T-cell (primary cell): ENCODE results near the gene PGGT1B. TPM values are rescaled to one million over a fixed set of nuclear protein-coding genes. Genes with fewer than 3 reads are reported as not detected.
A peak's percentile ranks its signal among the peaks of the same experiment; 100 is the strongest.

Experiments
- ATAC-seq, 4 experiments: fragments of 200-7000 bp in 3 of 4; fragments of 150-1000 bp in 1 of 4; cut with Tn5 transposase; replicated peaks in 1 of 4; 1 replicate in 3 of 4; 2 replicates in 1 of 4; pipeline ENCODE4 v1.10.0; 2021; ENCODE audit warnings: moderate library complexity in 3 of 4, mild to moderate bottlenecking in 2 of 4, moderate number of reproducible peaks in 1 of 4
- CTCF ChIA-PET, 2 donors: fragments of 300-600 bp; sonication (Branson Sonifier 250); formaldehyde crosslinking; loops; one replicate each; lab custom pipeline; 2022; ENCODE audit warnings: antibody characterized with exemption in 2 of 2; lab: Charles Lee
- POLR2A ChIA-PET, 2 donors: fragments of 300-600 bp; sonication (Branson Sonifier 250); formaldehyde crosslinking; loops; one replicate each; lab custom pipeline; 2022; ENCODE audit warnings: antibody characterized with exemption in 2 of 2; lab: Charles Lee
- DNase-seq, 35 experiments: peaks; one replicate each; pipeline versions ENCODE4 v3.0.0 to v3.0.0-alpha.2; 2013 to 2023
- H3K27ac ChIP-seq: one replicate; pipeline ENCODE4 v1.5.1; 2013; ENCODE audit warnings: low read length
- H3K27me3 ChIP-seq, 2 experiments: replicated peaks in 1 of 2; 1 replicate in 1 of 2; 2 replicates in 1 of 2; pipeline versions ENCODE4 v1.6.1 to v1.7.0; 2013; ENCODE audit warnings: low read length in 1 of 2, mixed read lengths in 1 of 2; ENCODE audit not compliant: control insufficient read depth in 2 of 2, insufficient read depth in 2 of 2; ENCODE audit errors: extremely low read depth in 1 of 2
- H3K36me3 ChIP-seq, 2 donors: 1 replicate in 1 of 2; 2 replicates in 1 of 2; pipeline versions ENCODE4 v1.6.1 to v1.7.0; 2013; ENCODE audit warnings: low read length in 1 of 2; ENCODE audit not compliant: control insufficient read depth in 2 of 2, insufficient read depth in 1 of 2; ENCODE audit errors: extremely low read depth in 1 of 2
- H3K4me1 ChIP-seq, 2 experiments: 1 replicate in 1 of 2; 2 replicates in 1 of 2; pipeline versions ENCODE4 v1.6.1 to v1.7.0; 2013; ENCODE audit warnings: low read length in 2 of 2, mixed read lengths in 1 of 2; ENCODE audit not compliant: insufficient read depth in 2 of 2, control insufficient read depth in 1 of 2; ENCODE audit errors: extremely low read depth in 1 of 2
- H3K4me3 ChIP-seq, 2 donors: 1 replicate in 1 of 2; 2 replicates in 1 of 2; pipeline versions ENCODE4 v1.5.1 to v1.7.0; 2013; ENCODE audit warnings: mild to moderate bottlenecking in 2 of 2, low read length in 1 of 2, moderate library complexity in 1 of 2; ENCODE audit not compliant: control insufficient read depth in 1 of 2; ENCODE audit errors: extremely low read depth in 1 of 2
- H3K9me3 ChIP-seq: 2 replicates; pipeline ENCODE4 v1.7.0; 2013
- H3K27ac Mint-ChIP-seq, 2 donors: one replicate each; pipeline ENCODE4 v1.8.0; 2020 to 2021; ENCODE audit warnings: mild to moderate bottlenecking in 2 of 2, mixed read lengths in 2 of 2
- H3K27me3 Mint-ChIP-seq, 2 donors: one replicate each; pipeline ENCODE4 v1.8.0; 2021 to 2022; ENCODE audit warnings: mixed read lengths in 2 of 2
- H3K36me3 Mint-ChIP-seq: one replicate; pipeline ENCODE4 v1.8.0; 2021; ENCODE audit warnings: mixed read lengths
- H3K4me1 Mint-ChIP-seq, 3 donors: one replicate each; pipeline ENCODE4 v1.8.0; 2020 to 2022; ENCODE audit warnings: mixed read lengths in 3 of 3, mild to moderate bottlenecking in 1 of 3
- H3K4me3 Mint-ChIP-seq, 3 donors: one replicate each; pipeline ENCODE4 v1.8.0; 2020 to 2022; ENCODE audit warnings: mild to moderate bottlenecking in 3 of 3, mixed read lengths in 3 of 3, moderate library complexity in 3 of 3
- H3K9me3 Mint-ChIP-seq, 3 donors: one replicate each; pipeline ENCODE4 v1.8.0; 2020 to 2022; ENCODE audit warnings: mixed read lengths in 3 of 3
- WGBS: methylation state at CpG from one replicate; pipeline ENCODE4 v1.1.5; 2013; ENCODE audit warnings: missing lambda C conversion rate; ENCODE audit not compliant: insufficient coverage; 5-methylcytosine and 5-hydroxymethylcytosine counted together
- total RNA-seq, 35 experiments: library from RNA in 6 of 35; stranded (reverse) in 6 of 35; fragments of 120-200 nt in 1 of 35; gene quantifications; one replicate each; pipeline versions ENCODE4 v1.2.1 to v1.2.4 and lab custom pipeline; 2013 to 2026

The PGGT1B gene
- total RNA-seq, 5 donors from 2014 or later (not counting 1 experiment from before 2014, with no cell fraction given) = 35.0 to 45.6 (median 36.0) TPM

DNA sequence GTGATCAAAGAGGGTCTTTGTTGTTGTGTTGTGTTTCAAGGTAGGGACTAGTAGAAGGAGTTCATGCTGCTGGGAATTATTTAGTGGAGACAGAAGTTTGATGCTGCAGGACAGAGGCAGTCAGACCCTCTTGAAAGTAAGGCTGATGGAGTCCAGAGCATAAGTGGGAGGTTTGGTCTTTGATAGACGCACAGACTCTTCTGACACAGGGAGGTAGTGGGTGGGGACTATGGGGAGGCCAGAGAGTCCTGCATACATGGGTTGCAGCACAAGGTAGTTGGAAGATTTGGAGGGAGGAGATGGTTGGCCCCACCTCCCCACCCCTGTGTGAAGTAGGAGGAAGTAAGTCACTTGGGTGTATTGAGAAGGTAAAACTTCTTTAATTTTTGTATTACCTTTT is 36.1 kb upstream of the PGGT1B start:
- POLR2A ChIA-PET = interaction anchor here in 1 of 2 donors (0.7 kb wide), 1 partner anchor 328 kb away, joined by 3 read pairs; no protein-coding TSS in a partner anchor
- Histone ChIP-seq H3K4me3 (no peak overlapping the region), H3K27ac (no peak overlapping the region), H3K9me3 (no peaks in the 10 kb centered on the region), H3K27me3 (peaks cover 0 to 3% of the 10 kb centered on the region in 2 experiments), H3K4me1 (peaks cover 3 to 7% of the 10 kb centered on the region in 2 experiments), H3K36me3 (no peaks in the 10 kb centered on the region)
- no peaks in the 10 kb centered on the region for H3K36me3 Mint-ChIP-seq
- CTCF ChIA-PET = no interaction called here
- ATAC-seq (no peak), DNase-seq (peak in 1 of 35 experiments; percentile 5)
- H3K9me3 Mint-ChIP-seq = no peaks in the 10 kb centered on the region
- WGBS = no CpG with 5 or more reads among the region's 1 CpG
- no peak overlapping the region for H3K27ac Mint-ChIP-seq
- H3K27me3 Mint-ChIP-seq = peaks cover 3 to 5% of the 10 kb centered on the region in 2 donors
- H3K4me3 Mint-ChIP-seq = no peak overlapping the region
- peaks cover 9 to 20% (median 15%) of the 10 kb centered on the region in 3 donors for H3K4me1 Mint-ChIP-seq

DNA sequence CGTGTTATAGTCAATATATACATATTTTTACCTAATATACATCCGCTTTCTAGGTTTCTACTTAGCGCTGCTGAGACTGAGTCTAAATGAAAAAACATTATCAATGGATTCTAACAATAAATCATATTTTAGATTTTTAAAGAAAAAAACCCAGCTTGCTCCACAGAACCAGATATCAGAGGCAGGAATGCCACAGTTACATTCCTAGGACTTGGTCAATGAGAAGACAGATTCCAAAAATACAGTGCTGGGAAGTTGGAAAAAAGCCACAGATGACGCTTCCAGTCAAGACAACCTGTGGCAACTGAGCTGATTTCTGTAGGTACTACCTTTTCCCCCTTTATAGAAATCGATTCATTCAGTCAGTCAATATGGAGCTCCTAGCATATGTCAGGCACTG is 34.4 kb upstream of the PGGT1B start:
- H3K27me3 Mint-ChIP-seq = no peaks in the 10 kb centered on the region
- H3K36me3 Mint-ChIP-seq = peaks cover 3% of the 10 kb centered on the region
- peaks cover 9 to 20% (median 15%) of the 10 kb centered on the region in 3 donors for H3K4me1 Mint-ChIP-seq
- peaks cover 3 to 7% of the 10 kb centered on the region in 2 experiments for H3K4me1 ChIP-seq
- H3K4me3 Mint-ChIP-seq = peak overlapping the region; percentile 48 to 76 (median 55)
- H3K27ac Mint-ChIP-seq = no peak overlapping the region
- no peak overlapping the region for H3K27ac ChIP-seq
- WGBS = no CpG with 5 or more reads among the region's 5 CpGs
- no peaks in the 10 kb centered on the region for H3K36me3 ChIP-seq
- DNase-seq = no peak
- no peaks in the 10 kb centered on the region for H3K9me3 ChIP-seq
- ATAC-seq = no peak
- H3K27me3 ChIP-seq = no peaks in the 10 kb centered on the region
- CTCF ChIA-PET = interaction anchor here in 1 of 2 donors (0.5 to 0.9 kb wide), 2 partner anchors 11 to 126 kb away, joined by 3 read pairs; no protein-coding TSS in a partner anchor
- peaks cover 3 to 5% (median 4%) of the 10 kb centered on the region in 3 donors for H3K9me3 Mint-ChIP-seq
- POLR2A ChIA-PET = no interaction called here
- H3K4me3 ChIP-seq = peak overlapping the region in 1 of 2 donors; percentile 27

DNA sequence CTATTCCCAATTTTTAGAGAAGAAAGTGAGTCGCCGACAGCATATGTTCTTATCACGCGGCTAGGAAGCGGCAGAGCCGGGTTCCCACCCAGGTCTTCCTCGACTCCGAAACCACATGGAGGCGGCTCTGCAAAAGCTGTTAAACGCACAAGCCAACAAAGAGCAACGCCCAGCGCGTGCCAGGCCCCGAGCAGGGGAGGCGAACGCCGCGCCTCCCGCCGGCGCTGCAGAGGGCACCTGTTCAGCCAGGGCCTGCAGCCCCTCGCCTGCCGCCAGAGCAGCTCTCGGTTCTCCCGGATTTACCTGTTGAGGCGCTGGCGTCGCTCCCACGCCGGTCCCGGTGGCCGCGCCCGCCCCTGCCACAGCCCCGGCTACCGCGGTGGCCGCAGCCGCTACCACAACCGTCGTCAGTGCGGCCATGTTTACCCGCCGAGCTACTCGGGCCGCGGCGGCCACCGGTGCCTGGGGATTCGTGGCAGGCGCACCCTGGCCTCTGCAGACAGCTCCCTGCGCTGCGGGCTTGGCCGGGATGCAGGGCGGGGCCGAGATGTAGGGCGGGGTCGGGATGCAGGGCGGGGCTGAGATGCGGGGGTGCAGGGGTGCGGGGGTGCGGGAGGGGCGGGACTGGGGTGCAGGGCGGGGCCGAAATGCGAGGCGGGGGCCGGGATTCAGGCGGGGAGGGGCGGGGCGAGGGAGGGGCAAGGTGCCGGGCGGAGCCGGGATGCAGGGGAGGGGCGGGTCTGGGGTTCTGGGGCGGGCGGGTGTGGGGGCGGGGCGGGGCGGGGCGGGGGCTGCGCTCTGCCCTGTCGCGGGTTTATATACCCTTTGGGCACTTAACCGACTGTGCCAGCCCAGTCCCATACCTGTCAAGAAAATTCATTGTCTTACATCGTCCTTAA is 33.7 kb upstream of the PGGT1B start, which contains the start of gene CCDC112:
Gene CCDC112 (minus strand): TSS at position 531 of the 899 bp plus-strand sequence. CDS start 111 bp downstream, at position 420.
- Mint-ChIP-seq H3K27me3 (no peaks in the 10 kb centered on the region), H3K36me3 (peaks cover 9% of the 10 kb centered on the region)

DNA sequence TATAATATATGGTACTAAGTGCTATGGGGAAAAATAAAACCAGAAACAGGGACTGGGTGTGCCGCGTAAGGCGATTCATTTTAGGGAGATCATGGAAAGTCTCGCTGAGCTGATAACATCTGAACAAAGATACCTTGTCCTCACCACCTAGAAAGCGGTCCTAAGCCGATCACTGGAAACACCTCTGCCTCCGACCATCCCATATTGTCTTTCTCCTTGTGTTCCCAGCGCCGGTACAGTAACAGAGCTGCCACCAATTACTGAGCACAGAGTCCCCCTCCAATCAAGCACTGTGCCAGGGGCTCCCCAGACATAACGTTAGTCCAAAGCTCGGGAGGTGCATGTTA is 33.1 kb upstream of the PGGT1B start:
- Histone ChIP-seq H3K4me1 (peaks cover 3 to 7% of the 10 kb centered on the region in 2 experiments), H3K27me3 (no peaks in the 10 kb centered on the region), H3K27ac (no peak overlapping the region), H3K4me3 (peak overlapping the region; percentile 54 to 68), H3K9me3 (no peaks in the 10 kb centered on the region), H3K36me3 (no peaks in the 10 kb centered on the region)
- Mint-ChIP-seq H3K27ac (peak overlapping the region in 1 of 2 donors; percentile 74), H3K9me3 (peaks cover 6 to 9% (median 6%) of the 10 kb centered on the region in 3 donors), H3K4me3 (peak overlapping the region; percentile 76 to 85 (median 78)), H3K27me3 (no peaks in the 10 kb centered on the region), H3K36me3 (peaks cover 9% of the 10 kb centered on the region), H3K4me1 (peaks cover 9 to 20% (median 15%) of the 10 kb centered on the region in 3 donors)
- POLR2A ChIA-PET = interaction anchor here in 1 of 2 donors (0.5 kb wide), 1 partner anchor 306 kb away, joined by 4 read pairs; no protein-coding TSS in a partner anchor
- ATAC-seq = peak in 1 of 4 experiments; percentile 7
- 25% methylated on average over 5 of the region's 11 CpGs for WGBS
- CTCF ChIA-PET = interaction anchor here (0.7 to 1.2 kb wide), 4 partner anchors 14 to 545 kb away, joined by 3 to 5 read pairs (median 4); partner anchors contain the start of gene ATG12 (in 1 of the 2)
- no peak for DNase-seq

More for the DNA sequence above, 33.7 kb upstream of the PGGT1B start, which contains the start of gene CCDC112:
- Histone ChIP-seq H3K27ac (no peak within 1 kb of the TSS), H3K9me3 (no peaks in the 10 kb centered on the region), H3K36me3 (no peaks in the 10 kb centered on the region), H3K4me3 (peak within 1 kb of the TSS; percentile 54 to 68), H3K4me1 (peaks cover 3 to 7% of the 10 kb centered on the region in 2 experiments), H3K27me3 (no peaks in the 10 kb centered on the region)
- ChIA-PET CTCF (interaction anchor here (0.5 to 1.2 kb wide), 6 partner anchors 11 to 545 kb away, joined by 3 to 4 read pairs (median 3); partner anchors contain the start of gene ATG12 (in 1 of the 2)), POLR2A (interaction anchor here (0.5 to 0.6 kb wide), 3 partner anchors 9 to 305 kb away, joined by 3 to 7 read pairs (median 4); no protein-coding TSS in a partner anchor)
- Mint-ChIP-seq H3K4me3 (peak within 1 kb of the TSS; percentile 76 to 85 (median 78)), H3K9me3 (peaks cover 4 to 9% (median 6%) of the 10 kb centered on the region in 3 donors), H3K4me1 (peaks cover 9 to 20% (median 15%) of the 10 kb centered on the region in 3 donors), H3K27ac (peak within 1 kb of the TSS in 1 of 2 donors; percentile 74)
- DNase-seq (peak; percentile 33 to 82 (median 63)), ATAC-seq (peak; percentile 78 to 88 (median 82))
- under 1% methylated on average over 51 of the region's 86 CpGs for WGBS

DNA sequence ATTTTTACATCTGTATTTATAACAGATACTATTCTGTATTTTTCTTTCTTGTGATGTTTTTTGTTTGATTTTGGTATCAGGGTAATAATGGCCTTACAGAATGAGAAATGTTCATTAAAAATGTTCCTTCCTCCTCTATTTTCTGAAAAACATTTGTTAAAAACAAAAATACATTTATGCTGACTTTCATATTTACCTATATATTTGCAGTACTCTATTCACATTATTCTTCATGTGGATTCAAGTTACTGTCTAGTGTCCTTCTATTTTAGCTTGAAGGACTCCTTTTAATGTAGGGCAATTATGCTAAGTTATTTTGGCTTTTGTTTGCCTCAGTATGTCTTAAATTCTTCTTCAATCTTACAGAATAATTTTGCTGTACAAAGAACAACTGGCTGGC is 28.7 kb upstream of the PGGT1B start:
- Histone ChIP-seq H3K36me3 (no peaks in the 10 kb centered on the region), H3K27me3 (no peaks in the 10 kb centered on the region), H3K9me3 (no peaks in the 10 kb centered on the region), H3K4me3 (no peak overlapping the region), H3K4me1 (peaks cover 3 to 7% of the 10 kb centered on the region in 2 experiments), H3K27ac (no peak overlapping the region)
- Mint-ChIP-seq H3K4me3 (no peak overlapping the region), H3K27ac (no peak overlapping the region), H3K27me3 (no peaks in the 10 kb centered on the region), H3K4me1 (peaks cover 9 to 15% (median 14%) of the 10 kb centered on the region in 3 donors), H3K9me3 (peaks cover 6 to 9% (median 6%) of the 10 kb centered on the region in 3 donors), H3K36me3 (peaks cover 9% of the 10 kb centered on the region)
- DNase-seq = no peak
- POLR2A ChIA-PET = no interaction called here
- CTCF ChIA-PET = no interaction called here
- ATAC-seq = no peak

DNA sequence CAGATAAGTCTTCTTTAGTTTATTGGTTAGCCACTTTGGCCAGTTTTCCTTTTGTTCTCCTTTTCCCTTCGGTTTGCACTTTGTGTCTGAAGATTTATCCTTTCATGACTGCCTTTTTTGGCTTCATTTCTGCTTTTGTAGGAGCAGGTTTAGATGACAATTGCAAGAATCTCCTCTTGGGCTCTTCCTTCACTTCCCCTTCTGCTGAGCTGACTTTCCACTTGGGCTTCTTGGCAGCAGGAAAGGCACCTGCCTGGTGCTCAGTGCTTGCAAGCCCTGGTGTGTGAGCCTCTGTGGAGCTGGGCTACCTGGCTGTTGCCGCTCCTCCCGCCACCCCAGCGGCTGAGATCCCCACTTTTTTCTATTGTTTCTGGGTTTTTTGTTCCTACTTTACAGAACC is 26.4 kb upstream of the PGGT1B start:
- Histone ChIP-seq H3K27ac (no peak overlapping the region), H3K9me3 (no peaks in the 10 kb centered on the region), H3K4me3 (no peak overlapping the region), H3K4me1 (no peaks in the 10 kb centered on the region), H3K27me3 (no peaks in the 10 kb centered on the region), H3K36me3 (no peaks in the 10 kb centered on the region)
- DNase-seq (no peak), ATAC-seq (no peak)
- peaks cover 19% of the 10 kb centered on the region for H3K36me3 Mint-ChIP-seq
- POLR2A ChIA-PET = no interaction called here
- peaks cover 6 to 9% (median 6%) of the 10 kb centered on the region in 3 donors for H3K9me3 Mint-ChIP-seq
- H3K4me3 Mint-ChIP-seq = no peak overlapping the region
- CTCF ChIA-PET = no interaction called here
- H3K27me3 Mint-ChIP-seq = no peaks in the 10 kb centered on the region
- H3K4me1 Mint-ChIP-seq = peaks cover 0 to 4% (median 0%) of the 10 kb centered on the region in 3 donors
- no CpG with 5 or more reads among the region's 4 CpGs for WGBS
- no peak overlapping the region for H3K27ac Mint-ChIP-seq
